GM21619 (cell line): ENCODE measurements around the gene ABCB11.

Experiments used
- ATAC-seq: cut with Tn5 transposase; IDR thresholded peaks from one replicate; pipeline ENCODE4 v1.9.1; 2021; ENCODE audit not compliant: unreplicated experiment

The ABCB11 gene

DNA sequence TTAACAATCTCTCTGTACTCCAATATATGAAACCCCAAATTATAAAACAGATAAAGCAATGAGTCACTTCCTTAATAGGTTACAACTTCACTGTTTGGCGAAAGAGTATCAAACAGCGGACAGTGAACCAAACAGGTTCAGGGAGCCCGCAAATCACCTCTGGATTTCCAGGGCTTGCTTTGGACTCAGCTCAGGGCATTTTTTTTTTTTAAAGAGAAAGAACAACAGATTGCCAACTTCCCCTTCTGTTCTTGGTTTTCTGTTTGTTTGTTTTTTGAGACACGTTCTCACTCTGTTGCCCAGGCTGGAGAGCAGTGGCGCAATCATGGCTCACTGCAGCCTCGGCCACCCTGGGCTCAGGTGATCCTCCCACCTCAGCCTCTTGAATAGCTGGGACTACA is 52.7 kb downstream of the ABCB11 start:
- no peak for ATAC-seq

DNA sequence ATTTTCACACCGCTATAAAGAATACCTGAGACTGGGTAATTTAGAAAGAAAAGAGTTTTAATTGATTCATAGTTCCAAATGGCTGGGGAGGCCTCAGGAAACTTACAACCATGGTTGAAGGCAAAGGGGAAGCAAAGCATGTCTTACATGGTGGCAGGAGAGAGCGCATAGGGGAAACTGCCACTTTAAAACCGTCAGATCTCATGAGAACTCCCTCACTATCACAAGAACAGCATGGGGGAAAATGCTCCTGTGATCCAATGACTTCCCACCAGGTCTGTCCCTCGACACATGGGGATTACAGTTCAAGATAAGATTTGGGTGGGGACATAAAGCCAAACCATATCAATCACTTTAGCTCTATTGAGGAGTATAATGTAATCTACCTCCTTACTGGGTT is 53.5 kb downstream of the ABCB11 start:
- ATAC-seq = no peak

DNA sequence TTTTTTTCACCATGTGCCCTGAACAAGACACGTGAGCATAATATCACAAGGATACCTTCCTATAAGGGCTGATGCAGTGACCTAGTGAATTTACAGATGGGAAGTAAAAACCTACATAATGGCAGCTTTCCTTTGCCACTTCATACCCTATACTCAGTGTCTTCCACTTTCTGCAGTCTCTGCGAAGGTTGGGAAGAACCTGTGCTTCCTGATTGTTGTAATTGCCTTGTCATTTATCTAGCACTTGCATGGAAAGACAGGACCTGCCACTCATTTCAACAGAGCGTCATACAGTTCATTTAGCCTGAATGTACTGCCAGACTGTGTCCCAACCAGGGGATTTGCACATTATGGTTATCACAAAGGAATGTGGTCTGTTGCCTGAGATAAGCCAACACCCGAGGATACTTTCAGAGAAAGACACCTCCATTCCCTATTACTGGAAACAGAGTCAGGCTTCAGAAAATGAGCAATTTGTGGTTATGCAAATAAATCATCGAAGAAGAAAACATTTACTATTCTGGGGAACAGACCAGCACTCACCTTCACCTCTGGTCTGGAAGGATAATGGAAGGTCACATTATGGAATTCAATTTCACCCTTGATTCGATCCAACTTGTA is 55.0 kb downstream of the ABCB11 start:
- ATAC-seq = no peak

DNA sequence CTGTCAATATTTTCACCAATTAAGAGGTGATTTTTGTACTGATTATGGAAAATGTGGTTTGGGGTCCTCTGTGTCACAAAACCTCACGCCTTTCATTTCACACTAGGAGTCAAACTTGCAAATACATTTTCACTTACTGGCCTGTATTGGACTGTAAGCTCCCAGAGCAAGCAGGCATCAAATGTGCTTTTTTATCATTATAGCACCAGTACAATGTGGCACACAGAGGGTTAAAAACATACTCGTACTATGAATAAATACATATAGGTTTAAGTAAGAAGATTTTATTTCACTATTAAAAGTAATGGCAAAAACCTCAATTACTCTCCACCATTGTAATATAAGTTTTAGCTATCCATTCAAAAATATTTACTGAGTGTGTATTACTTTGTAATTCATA is 56.7 kb downstream of the ABCB11 start:
- ATAC-seq = no peak

GRCh38 chr2:168971261-168971660 is 59.9 kb downstream of the ABCB11 start:
- ATAC-seq = no peak

- no peak for ATAC-seq
Observed at GRCh38 chr2:168970711-168971233, 60.4 kb downstream of the ABCB11 start.

DNA sequence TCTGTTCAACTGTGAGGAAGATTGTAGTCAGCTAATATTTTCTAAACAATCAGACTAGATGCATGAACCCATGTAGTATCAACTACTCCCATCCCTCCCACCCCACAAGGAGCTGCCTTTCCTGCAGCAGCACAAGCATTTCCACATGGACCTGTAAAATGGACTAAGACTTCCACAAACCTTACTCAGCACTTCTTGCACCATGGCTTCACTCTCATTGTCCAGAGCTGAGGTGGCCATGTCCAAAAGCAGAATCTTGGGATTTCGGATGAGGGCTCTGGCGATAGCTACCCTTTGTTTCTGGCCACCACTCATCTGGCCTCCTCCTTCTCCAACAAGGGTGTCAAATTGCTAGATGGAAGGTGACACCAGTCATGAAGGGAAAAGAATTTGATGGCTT is 61.3 kb downstream of the ABCB11 start:
- ATAC-seq = no peak

GRCh38 chr2:168968342-168968741 is 62.8 kb downstream of the ABCB11 start:
- ATAC-seq = no peak

GRCh38 chr2:168964251-168964807 is 66.8 kb downstream of the ABCB11 start:
- ATAC-seq = no peak

DNA sequence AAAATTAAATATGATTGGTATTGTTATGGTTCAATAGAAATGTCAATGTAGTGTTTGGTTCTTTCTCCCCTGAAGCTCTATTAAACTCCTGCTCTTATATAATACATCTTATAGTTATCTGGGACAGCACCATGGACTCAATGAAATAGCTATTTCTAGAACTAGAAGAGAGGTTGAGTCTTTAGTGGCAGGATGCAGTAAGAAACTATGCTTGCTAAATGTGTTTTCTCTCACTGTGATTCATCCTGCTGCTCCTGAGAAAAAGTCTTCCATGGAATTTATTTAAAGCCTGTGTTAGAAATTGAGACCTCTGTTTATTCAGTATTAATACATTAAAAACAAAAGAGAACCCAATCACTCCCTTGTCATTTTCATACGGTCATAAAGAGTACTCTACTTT is 68.5 kb downstream of the ABCB11 start:
- no peak for ATAC-seq

DNA sequence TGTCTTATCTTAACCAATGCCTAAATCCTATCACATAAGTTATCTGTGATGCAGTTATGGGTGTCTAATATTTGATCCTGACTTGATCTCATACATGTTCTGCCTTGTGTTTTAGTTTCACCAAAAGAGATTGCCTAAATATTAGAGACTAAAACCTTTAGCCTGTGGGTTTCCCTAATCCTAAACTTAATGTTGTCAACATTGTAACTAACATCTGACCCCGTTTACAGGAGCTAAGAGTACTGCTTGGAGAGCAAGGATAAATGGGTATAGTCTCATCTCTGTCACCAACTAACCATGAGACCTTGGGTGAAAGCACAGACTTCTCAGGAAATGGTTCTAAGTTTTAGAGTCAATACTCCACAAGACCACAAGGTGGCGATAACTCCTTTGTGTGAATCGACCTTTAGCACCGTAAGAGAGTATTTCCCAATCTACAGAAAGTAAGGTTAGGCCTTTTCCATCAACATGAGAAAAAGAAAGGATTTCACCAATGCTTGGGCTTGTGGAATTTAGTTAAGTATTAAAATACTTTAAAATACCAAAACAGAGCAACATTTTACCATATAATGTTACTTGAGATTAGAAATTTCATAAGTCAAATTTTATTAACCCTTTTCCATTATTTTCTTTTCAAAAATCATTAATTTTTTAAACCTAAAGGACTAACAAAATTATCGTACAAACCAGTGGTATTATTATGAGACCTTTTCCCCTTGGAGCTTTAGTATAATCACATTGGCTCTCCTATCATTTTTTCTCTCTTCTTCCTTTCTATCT is 69.5 kb downstream of the ABCB11 start:
- peak; percentile 88 for ATAC-seq

DNA sequence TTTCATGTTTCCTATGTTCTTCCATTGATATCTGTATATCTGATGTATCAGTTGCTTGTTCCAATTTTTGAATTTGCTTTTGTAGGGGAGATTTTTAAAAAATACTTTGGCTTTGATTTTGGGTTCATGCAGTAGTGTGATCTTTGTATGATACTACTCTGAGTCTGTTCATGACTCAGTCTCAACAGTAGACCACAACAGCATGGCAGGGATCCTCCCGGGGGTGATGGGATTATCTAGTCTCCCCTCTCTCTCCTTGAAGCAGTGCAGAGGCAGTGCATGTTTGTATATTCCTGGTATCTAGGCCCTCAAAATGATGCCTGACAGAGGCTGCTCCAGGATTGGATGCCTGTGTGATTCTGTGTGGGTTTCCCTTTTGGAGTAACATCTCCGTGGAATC is 74.7 kb downstream of the ABCB11 start:
- no peak for ATAC-seq

DNA sequence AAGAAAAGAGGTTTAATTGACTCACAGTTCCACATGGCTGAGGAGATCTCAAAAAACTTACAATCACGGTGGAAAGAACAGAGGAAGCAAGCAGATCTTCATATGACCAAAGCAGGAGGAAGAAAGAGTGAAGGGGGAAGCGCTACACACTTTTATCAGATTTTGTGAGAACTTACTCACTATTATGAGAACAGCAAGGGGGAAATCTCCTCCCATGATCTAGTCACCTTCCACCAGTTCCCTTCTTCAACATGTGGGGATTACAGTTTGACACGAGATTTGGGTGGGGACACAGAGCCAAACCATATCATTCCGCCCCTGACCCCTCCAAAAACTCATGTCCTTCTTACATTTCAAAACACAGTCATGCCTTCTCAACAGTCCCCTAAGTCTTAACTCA is 75.8 kb downstream of the ABCB11 start:
- no peak for ATAC-seq

DNA sequence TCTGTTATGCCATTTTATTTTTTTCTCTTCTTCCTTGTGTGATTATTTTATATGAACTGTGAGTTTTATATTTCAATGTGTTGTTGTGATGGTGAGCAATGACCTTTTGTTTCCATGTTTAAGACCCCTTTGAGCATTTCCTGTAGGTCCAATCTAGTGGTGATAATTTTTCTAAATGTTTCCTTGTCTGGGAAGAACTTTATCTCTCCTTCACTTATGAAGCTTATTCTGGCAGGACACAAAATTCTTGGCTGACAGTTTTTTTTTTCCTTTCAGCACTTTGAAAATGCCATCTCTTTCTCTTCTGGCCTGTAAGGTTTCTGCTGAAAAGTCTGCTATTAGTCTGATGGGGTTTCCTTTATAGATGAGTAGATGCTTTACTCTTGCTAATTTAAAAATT is 76.9 kb downstream of the ABCB11 start:
- ATAC-seq = no peak

DNA sequence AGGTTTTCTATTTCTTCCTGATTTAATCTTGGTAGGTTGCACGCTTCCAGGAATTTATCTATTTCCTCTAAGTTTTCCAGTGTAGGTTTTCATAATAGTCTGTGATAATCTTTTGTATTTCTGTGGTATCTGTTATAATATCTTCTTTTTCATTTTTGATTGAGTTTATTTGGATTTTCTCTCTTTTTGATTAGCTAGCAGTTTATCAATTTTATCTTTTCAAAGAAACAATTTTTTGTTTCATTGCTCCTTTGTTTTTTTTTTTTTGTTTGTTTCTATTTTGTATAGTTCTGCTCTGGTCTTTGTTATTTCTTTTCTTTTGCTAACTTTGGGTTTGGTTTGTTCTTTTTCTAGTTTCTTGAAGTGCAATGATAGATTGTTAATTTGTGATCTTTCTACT is 78.7 kb downstream of the ABCB11 start:
- no peak for ATAC-seq

- ATAC-seq = no peak
Observed at GRCh38 chr2:168951871-168952270, 79.3 kb downstream of the ABCB11 start.

DNA sequence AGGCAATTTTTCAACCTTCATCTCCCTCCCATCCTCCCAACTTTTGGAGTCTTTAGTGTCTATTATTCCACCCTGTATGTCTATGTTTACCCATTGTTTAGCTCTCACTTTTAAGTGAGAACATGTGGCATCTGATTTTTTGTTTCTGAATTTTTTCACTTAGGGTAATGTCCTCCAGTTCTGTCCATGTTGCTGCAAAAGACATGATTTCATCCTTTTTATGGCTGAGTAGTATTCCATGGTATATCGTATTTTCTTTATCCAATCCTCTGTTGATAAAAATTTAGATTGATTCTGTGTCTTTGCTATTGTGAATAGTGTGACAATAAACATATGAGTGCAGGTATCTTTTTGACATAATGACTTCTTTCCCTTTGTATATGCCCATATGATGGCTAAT is 81.8 kb downstream of the ABCB11 start:
- ATAC-seq = no peak

GRCh38 chr2:168948621-168949212 is 82.4 kb downstream of the ABCB11 start:
- ATAC-seq = no peak

- no peak for ATAC-seq
Observed at GRCh38 chr2:168945508-168945907, 85.6 kb downstream of the ABCB11 start.

- ATAC-seq = no peak
Observed at GRCh38 chr2:168944065-168944464, 87.1 kb downstream of the ABCB11 start.

GRCh38 chr2:168941297-168941696 is 89.8 kb downstream of the ABCB11 start:
- no peak for ATAC-seq

DNA sequence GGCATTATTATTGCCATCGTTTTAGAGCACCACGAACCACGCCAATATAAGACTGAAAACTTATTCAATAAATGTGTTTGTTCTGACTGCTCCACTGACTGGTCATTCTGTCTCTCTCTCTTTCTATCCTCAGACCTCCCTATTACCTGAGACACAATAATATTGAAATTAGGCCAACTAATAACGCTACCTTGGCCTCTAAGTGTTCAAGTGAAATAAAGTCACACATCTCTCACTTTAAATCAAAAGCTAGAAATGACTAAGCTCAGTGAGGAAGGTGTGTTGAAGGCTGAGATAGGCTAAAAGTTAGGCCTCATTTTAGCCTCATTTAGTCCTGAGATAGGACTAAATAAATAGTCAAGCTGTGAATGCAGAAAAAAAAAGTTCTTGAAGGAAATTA is 91.2 kb downstream of the ABCB11 start:
- peak; percentile 78 for ATAC-seq
